Measurements from ENCODE around the gene KDM4C.

GRCh38 chr9:7053903-7054302, 296.1 kb downstream of the KDM4C start:
- TF ChIP-seq, protein P1, sequence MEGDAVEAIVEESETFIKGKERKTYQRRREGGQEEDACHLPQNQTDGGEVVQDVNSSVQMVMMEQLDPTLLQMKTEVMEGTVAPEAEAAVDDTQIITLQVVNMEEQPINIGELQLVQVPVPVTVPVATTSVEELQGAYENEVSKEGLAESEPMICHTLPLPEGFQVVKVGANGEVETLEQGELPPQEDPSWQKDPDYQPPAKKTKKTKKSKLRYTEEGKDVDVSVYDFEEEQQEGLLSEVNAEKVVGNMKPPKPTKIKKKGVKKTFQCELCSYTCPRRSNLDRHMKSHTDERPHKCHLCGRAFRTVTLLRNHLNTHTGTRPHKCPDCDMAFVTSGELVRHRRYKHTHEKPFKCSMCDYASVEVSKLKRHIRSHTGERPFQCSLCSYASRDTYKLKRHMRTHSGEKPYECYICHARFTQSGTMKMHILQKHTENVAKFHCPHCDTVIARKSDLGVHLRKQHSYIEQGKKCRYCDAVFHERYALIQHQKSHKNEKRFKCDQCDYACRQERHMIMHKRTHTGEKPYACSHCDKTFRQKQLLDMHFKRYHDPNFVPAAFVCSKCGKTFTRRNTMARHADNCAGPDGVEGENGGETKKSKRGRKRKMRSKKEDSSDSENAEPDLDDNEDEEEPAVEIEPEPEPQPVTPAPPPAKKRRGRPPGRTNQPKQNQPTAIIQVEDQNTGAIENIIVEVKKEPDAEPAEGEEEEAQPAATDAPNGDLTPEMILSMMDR (IDR thresholded peaks at IDR 0.05; ENCODE audit: insufficient read depth, low read depth, low read length): no peak
- TF ChIP-seq EZH2 (IDR thresholded peaks at IDR 0.05; ENCODE audit: insufficient read depth, low read length): no peak
